Loucy (cell line): Measurements from ENCODE around the gene LMX1B.

Source experiments
- H2AFZ ChIP-seq: fragments of 200-600 bp; sonication (generic); 2 replicates; pipeline ENCODE4 v1.6.0; 2016; ENCODE audit warnings: antibody characterized with exemption, mild to moderate bottlenecking, low read length, moderate library complexity
- H3F3A ChIP-seq: fragments of 200-600 bp; 2 replicates; pipeline ENCODE4 v1.6.0; 2016; ENCODE audit warnings: antibody characterized with exemption, low read depth, mild to moderate bottlenecking
- H3K27me3 ChIP-seq: fragments of 200-600 bp; sonication (generic); 2 replicates; pipeline ENCODE4 v1.6.1; 2014; ENCODE audit warnings: low read length, mild to moderate bottlenecking; ENCODE audit not compliant: insufficient read depth, poor library complexity, severe bottlenecking
- H3K36me3 ChIP-seq: fragments of 200-600 bp; sonication (generic); 2 replicates; pipeline ENCODE4 v1.6.1; 2016; ENCODE audit warnings: low read length; ENCODE audit not compliant: insufficient read depth
- H3K4me1 ChIP-seq: fragments of 200-600 bp; sonication (generic); 2 replicates; pipeline ENCODE4 v1.5.1; 2014; ENCODE audit warnings: low read length, mild to moderate bottlenecking; ENCODE audit not compliant: insufficient read depth, poor library complexity, severe bottlenecking
- H3K4me2 ChIP-seq: fragments of 200-600 bp; sonication (generic); 2 replicates; pipeline ENCODE4 v1.6.0; 2014; ENCODE audit warnings: antibody characterized with exemption, low read length, low read depth, mild to moderate bottlenecking; ENCODE audit not compliant: poor library complexity, severe bottlenecking
- H3K4me3 ChIP-seq: fragments of 200-600 bp; sonication (generic); 2 replicates; pipeline ENCODE4 v1.5.1; 2014; ENCODE audit warnings: low read length, mild to moderate bottlenecking, mixed read lengths; ENCODE audit not compliant: poor library complexity, severe bottlenecking
- H3K79me2 ChIP-seq: fragments of 200-600 bp; sonication (generic); 2 replicates; pipeline ENCODE4 v1.6.1; 2014; ENCODE audit warnings: low read length; ENCODE audit not compliant: insufficient read depth
- H3K9ac ChIP-seq: fragments of 200-600 bp; sonication (generic); 2 replicates; pipeline ENCODE4 v1.6.0; 2014; ENCODE audit warnings: mild to moderate bottlenecking, low read depth, low read length, moderate library complexity; ENCODE audit not compliant: poor library complexity, severe bottlenecking
- H3K9me2 ChIP-seq: fragments of 200-600 bp; sonication (generic); replicated peaks from 2 replicates; pipeline ENCODE4 v1.6.1; 2016; ENCODE audit warnings: low read depth, low read length, mixed read lengths
- H3K9me3 ChIP-seq: fragments of 200-600 bp; sonication (generic); 2 replicates; pipeline ENCODE4 v1.6.1; 2014; ENCODE audit warnings: mild to moderate bottlenecking, antibody characterized with exemption, low read length, low read depth; ENCODE audit not compliant: insufficient read depth
- H4K20me1 ChIP-seq: fragments of 200-600 bp; sonication (generic); 2 replicates; pipeline ENCODE4 v1.6.0; 2014; ENCODE audit warnings: antibody characterized with exemption, low read length, mild to moderate bottlenecking; ENCODE audit not compliant: insufficient read depth, poor library complexity, severe bottlenecking
- EZH2phosphoT487 ChIP-seq: fragments of 200-600 bp; IDR thresholded peaks from 2 replicates; pipeline ENCODE4 v1.6.1; 2018; ENCODE audit warnings: antibody characterized with exemption, mild to moderate bottlenecking, moderate library complexity, borderline replicate concordance
- TF ChIP-seq, protein P1 (sequence below): fragments of 200-600 bp; sonication (generic); conservative IDR thresholded peaks from 2 replicates; pipeline ENCODE4 v1.5.1; 2014; ENCODE audit warnings: mild to moderate bottlenecking, antibody characterized with exemption, low read length

The LMX1B gene

DNA sequence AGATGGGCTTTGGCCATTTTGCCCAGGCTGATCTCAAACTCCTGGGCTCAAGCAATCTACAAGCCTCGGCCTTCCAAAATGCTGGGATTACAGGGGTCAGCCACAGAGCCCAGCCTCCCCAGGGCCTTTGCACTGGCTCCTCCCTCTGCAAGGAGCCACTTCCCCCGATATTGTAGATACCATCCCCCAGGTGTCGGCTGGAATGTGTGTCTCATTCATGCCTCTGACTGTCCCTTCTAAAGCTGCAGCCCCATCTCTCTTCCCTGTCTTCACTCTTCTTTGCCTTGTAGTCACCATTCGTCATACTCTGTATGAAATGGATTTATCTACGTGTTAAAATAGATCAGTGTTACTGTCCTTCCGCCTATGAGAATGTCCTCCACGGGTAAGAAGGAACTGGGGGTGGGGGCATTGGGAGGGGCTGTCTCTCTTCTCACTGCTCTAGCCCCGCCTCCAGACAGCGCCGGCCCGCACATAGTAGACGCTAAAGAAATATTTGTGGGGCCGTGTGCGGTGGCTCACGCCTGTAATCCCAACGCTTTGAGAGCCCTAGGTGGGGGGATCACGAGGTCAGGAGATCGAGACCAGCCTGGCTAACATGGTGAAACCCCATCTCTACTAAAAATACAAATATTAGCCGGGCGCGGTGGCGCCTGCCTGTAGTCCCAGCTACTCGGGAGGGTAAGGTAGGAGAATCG, 68.5 kb downstream of the LMX1B start:
- Histone ChIP-seq H3K4me1 (no peaks in the 10 kb centered on the region), H3K4me3 (no peak overlapping the region), H3K4me2 (no peak overlapping the region), H3K36me3 (no peaks in the 10 kb centered on the region), H3K9me2 (no peaks in the 10 kb centered on the region), H3K79me2 (no peaks in the 10 kb centered on the region), H2AFZ (no peak overlapping the region), H3K9ac (no peak overlapping the region), H3K9me3 (no peaks in the 10 kb centered on the region), H3K27me3 (no peaks in the 10 kb centered on the region), H3F3A (no peaks in the 10 kb centered on the region), H4K20me1 (no peaks in the 10 kb centered on the region)
- TF ChIP-seq EZH2phosphoT487: no peak
- TF ChIP-seq, protein P1, sequence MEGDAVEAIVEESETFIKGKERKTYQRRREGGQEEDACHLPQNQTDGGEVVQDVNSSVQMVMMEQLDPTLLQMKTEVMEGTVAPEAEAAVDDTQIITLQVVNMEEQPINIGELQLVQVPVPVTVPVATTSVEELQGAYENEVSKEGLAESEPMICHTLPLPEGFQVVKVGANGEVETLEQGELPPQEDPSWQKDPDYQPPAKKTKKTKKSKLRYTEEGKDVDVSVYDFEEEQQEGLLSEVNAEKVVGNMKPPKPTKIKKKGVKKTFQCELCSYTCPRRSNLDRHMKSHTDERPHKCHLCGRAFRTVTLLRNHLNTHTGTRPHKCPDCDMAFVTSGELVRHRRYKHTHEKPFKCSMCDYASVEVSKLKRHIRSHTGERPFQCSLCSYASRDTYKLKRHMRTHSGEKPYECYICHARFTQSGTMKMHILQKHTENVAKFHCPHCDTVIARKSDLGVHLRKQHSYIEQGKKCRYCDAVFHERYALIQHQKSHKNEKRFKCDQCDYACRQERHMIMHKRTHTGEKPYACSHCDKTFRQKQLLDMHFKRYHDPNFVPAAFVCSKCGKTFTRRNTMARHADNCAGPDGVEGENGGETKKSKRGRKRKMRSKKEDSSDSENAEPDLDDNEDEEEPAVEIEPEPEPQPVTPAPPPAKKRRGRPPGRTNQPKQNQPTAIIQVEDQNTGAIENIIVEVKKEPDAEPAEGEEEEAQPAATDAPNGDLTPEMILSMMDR: no peak

DNA sequence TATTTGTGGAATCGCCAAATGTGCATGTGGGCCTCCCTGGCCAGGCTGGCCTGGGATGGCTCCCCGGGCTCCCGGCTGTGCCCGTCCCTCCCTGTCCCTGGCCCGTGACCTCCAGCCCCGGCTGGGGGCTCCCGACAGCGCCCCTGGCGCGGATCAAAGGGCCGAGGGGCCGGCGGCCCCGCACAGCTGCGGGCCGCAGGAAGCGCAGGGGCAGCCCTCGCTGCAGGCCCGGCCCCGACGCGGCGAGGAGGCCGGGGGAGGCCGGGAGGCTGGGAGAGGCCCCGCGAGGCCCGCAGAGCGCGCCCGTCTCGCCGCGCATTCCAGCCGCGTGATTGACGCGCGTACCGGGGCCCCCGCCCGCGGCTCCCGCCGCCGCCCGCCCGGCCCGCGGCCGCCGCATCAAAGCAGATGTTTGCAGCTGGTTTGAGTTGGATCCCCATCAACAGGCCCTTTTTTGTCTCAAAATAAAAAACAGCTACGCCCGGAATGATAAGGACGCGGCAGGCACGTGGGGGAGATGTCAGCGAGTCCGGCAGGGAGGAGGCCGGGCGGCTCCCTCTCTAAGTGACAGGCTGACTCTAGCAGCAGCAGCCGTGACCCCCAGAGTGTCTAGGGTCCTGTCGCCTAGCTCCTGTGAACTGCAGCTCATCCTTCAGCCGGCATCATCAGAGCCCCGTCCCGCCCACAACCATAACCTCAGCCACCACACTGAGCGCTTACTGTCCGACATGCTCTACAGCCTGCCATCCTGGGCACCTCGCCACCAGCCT, 69.4 kb downstream of the LMX1B start:
- no peaks in the 10 kb centered on the region for H3K36me3 ChIP-seq
- H3K27me3 ChIP-seq: no peaks in the 10 kb centered on the region
- no peak overlapping the region for H3K4me3 ChIP-seq
- H3K4me1 ChIP-seq: no peaks in the 10 kb centered on the region
- H3K9me2 ChIP-seq: no peaks in the 10 kb centered on the region
- no peak for TF ChIP-seq EZH2phosphoT487
- TF ChIP-seq, protein P1: no peak
- H3K9ac ChIP-seq: no peak overlapping the region
- H3K9me3 ChIP-seq: no peaks in the 10 kb centered on the region
- no peaks in the 10 kb centered on the region for H4K20me1 ChIP-seq
- no peaks in the 10 kb centered on the region for H3F3A ChIP-seq
- H2AFZ ChIP-seq: no peak overlapping the region
- no peaks in the 10 kb centered on the region for H3K79me2 ChIP-seq
- no peak overlapping the region for H3K4me2 ChIP-seq

DNA sequence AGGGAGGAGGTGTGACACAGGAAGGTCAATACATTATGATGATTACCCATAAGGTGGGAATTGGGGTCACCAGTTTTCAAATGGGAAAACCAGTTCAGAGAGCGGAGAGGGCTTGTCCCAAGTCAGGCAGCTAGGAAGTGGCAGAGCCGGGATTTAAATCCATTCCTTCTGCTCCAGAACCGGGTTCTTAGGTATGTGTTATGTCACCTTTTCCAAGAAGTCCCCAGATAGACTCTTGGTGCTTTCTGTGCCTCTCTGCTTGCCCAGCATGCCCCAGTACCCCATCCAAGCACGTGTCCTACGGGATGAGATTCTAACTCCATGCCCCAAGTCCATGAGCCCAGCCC, 69.9 kb downstream of the LMX1B start:
- Histone ChIP-seq H4K20me1 (no peaks in the 10 kb centered on the region), H3F3A (no peaks in the 10 kb centered on the region), H3K4me1 (no peaks in the 10 kb centered on the region), H2AFZ (no peak overlapping the region), H3K9me3 (no peaks in the 10 kb centered on the region), H3K27me3 (no peaks in the 10 kb centered on the region), H3K79me2 (no peaks in the 10 kb centered on the region), H3K9ac (no peak overlapping the region), H3K36me3 (no peaks in the 10 kb centered on the region), H3K4me3 (no peak overlapping the region), H3K9me2 (no peaks in the 10 kb centered on the region), H3K4me2 (no peak overlapping the region)
- TF ChIP-seq, protein P1: no peak
- TF ChIP-seq EZH2phosphoT487: no peak
